ENCODE data around the gene ASPM.

DNA sequence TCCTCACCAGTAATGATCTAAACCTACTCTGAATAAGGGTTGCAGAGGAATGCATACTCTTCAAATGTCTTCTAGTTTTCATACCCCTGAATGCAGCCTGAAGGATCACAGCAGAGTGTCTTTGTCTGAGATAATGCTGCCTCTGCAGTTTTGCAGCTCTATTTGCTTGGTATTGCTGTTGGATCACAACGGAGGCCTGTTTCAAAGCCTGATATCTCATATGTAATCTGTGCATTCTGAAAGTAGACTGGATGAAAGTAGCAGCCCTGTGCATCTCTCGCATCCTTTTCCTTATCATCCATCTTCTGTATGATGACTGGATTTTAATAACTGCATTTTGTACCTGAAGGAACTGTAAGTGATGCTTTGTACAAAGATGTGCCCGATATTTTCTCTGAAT lies 44.5 kb downstream of the ASPM start:
- TF ChIP-seq, protein P1, sequence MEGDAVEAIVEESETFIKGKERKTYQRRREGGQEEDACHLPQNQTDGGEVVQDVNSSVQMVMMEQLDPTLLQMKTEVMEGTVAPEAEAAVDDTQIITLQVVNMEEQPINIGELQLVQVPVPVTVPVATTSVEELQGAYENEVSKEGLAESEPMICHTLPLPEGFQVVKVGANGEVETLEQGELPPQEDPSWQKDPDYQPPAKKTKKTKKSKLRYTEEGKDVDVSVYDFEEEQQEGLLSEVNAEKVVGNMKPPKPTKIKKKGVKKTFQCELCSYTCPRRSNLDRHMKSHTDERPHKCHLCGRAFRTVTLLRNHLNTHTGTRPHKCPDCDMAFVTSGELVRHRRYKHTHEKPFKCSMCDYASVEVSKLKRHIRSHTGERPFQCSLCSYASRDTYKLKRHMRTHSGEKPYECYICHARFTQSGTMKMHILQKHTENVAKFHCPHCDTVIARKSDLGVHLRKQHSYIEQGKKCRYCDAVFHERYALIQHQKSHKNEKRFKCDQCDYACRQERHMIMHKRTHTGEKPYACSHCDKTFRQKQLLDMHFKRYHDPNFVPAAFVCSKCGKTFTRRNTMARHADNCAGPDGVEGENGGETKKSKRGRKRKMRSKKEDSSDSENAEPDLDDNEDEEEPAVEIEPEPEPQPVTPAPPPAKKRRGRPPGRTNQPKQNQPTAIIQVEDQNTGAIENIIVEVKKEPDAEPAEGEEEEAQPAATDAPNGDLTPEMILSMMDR (IDR thresholded peaks at IDR 0.05) = no peak
- TF ChIP-seq POLR2A (IDR thresholded peaks at IDR 0.05) = no peak

Data from right lobe of liver (tissue), 4 donors.